Myocyte (in vitro differentiated cells): Measurements from ENCODE around the gene PDAP1. TPM values are rescaled to one million over a fixed set of nuclear protein-coding genes. Genes with fewer than 3 reads are reported as not detected.
"Not testable (repeated sequence)": the region's sequence is repeated elsewhere in the genome, so short reads cannot be mapped to it uniquely, and the experiment has no call there.

Experiments
- DNase-seq: peaks from one replicate; pipeline ENCODE4 v3.0.0-alpha.2; 2012; ENCODE audit warnings: low read depth
- total RNA-seq: library from RNA; depleted of rRNA; stranded (reverse); fragments of >200 nt; gene quantifications from 2 replicates; pipeline ENCODE4 v1.2.3, GENCODE V29; 2014

Gene PDAP1
- total RNA-seq, 1 donor from 2014 or later, result 208 TPM

DNA sequence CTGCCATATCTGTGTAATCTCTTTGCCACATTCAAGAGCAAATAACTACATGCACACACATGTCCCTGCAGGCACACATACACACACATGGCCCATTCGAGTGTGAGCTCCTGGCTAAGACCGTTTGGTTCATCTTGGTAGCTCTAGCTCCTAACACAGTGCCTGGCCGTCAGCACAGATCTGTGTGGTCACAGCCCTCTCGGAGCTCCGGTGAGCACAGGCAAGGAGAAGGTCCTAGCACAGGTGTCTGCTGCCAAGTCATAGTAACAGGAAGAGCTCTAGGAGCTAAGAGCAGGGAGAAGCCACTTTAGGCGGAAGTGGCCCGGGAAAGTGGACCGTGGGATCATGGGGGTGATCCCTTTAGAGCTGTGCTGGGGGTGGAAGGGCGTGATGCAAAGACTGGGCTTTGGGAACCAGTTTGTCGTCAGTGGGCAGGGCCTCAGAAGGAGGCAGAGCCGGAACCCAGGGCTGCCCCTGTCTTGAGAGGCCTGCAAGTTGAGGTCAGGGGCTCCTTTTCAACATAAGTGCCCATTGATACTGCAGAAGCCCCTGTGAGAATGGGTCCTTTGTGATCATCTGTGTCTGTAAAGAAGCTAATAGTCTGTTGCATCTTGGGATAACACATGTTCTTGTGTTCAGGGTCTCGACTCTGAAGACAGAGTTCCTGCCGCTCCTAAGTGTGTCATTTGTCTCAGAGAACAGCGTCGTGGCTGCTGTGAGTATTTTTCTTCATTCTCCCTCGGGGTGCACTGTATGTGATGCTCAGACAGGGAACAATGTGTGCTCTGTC lies 50.5 kb downstream of the PDAP1 start:
- no peak for DNase-seq

DNA sequence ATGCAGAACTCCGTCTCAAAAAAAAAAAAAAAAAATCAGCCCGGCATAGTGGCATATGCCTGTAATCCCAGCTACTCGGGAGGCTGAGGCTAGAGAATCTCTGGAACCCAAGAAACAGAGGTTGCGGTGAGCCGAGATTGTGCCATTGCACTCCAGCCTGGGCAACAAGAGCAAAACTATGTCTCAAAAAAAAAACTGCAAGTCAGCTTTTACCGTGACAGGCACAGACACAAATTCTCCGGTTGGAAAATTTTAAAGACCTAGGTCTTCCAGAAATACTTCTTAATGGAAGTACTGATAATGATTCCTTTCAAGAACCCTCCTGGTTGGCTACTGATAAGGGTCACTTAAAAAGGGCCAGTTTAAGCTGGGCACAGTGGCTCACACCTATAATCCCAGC lies 53.3 kb downstream of the PDAP1 start:
- DNase-seq, result no peak

DNA sequence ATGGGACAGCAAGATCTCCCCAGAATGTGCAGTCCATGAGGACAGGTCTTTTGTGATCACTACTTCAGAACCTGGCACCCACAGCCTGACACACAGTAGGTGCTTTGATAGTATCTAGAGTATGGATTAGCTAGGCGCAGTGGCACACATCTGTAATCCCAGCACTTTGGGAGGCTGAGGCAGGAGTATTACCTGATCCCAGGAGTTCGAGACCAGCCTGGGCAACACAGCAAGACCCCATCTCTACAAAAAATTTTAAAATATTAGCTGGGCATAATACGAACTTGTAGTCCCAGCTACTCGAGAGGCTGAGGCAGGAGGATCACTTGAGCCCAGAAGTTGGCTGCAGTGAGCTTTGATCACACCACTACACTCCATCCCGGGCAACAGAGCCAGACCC lies 56.1 kb downstream of the PDAP1 start:
- DNase-seq, result no peak

DNA sequence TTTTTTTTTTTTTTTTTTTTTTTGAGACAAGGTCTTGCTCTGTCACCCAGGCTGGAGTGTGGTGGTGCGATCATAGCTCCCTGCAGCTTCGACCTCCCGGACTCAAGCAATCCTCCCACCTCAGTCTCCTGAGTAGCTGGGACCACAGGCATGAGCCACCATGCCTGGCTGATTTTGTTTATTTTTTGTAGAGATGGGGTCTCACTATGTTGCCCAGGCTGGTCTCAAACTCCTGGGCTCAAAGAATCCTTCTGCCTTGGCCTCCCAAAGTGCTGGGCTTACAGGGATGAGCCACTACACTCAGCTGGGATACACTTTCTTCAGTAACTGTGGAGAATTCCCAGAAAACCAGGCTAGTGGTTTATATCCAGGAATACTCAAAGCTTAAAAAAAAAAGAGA lies 57.8 kb downstream of the PDAP1 start:
- not testable (repeated sequence) for DNase-seq

Other genes starting within 250 kb of the PDAP1 start
- not detected in 2 replicates for gene KPNA7, start 200.5 kb downstream of the PDAP1 start, total RNA-seq
- not detected in 2 replicates for gene MYH16, start 135.8 kb downstream of the PDAP1 start, total RNA-seq
- gene ARPC1A, start 82.7 kb downstream of the PDAP1 start, total RNA-seq, result 89.4 and 116 TPM in 2 replicates
- gene ARPC1B, start 33.9 kb downstream of the PDAP1 start, total RNA-seq, result 89.6 and 104 TPM in 2 replicates
- 87.1 and 92.2 TPM in 2 replicates for gene BUD31, start 372 bp upstream of the PDAP1 start, total RNA-seq
- 11.4 and 12.3 TPM in 2 replicates for gene PTCD1, start 30.2 kb upstream of the PDAP1 start, total RNA-seq
- gene CPSF4, start 30.3 kb upstream of the PDAP1 start, total RNA-seq, result 83.1 and 103 TPM in 2 replicates
- 2,488 and 4,699 TPM in 2 replicates for gene ATP5MF, start 57.6 kb upstream of the PDAP1 start, total RNA-seq
- 9.9 and 14.0 TPM in 2 replicates for gene ZNF789, start 64.3 kb upstream of the PDAP1 start, total RNA-seq
- 17.5 and 19.5 TPM in 2 replicates for gene ZNF394, start 91.7 kb upstream of the PDAP1 start, total RNA-seq
- gene ZKSCAN5, start 96.1 kb upstream of the PDAP1 start, total RNA-seq, result 18.5 and 21.9 TPM in 2 replicates
- gene FAM200A, start 143.5 kb upstream of the PDAP1 start, total RNA-seq, result 14.1 and 15.6 TPM in 2 replicates
- gene ZNF655, start 150.0 kb upstream of the PDAP1 start, total RNA-seq, result 105 and 110 TPM in 2 replicates
- gene TMEM225B, start 189.7 kb upstream of the PDAP1 start, total RNA-seq, result 1.2 and 1.4 TPM in 2 replicates
- 11.2 and 13.7 TPM in 2 replicates for gene ZSCAN25, start 208.3 kb upstream of the PDAP1 start, total RNA-seq